GM12892 (cell line): Measurements from ENCODE around the gene PPP2R2B.

ENCODE experiments used
- DNase-seq: peaks from one replicate; pipeline ENCODE4 v3.0.0; 2011; ENCODE audit not compliant: insufficient read length
- FAIRE-seq: peaks from 2 replicates; lab custom pipeline; 2011; peaks lifted over from hg19 to GRCh38; lab: Jason Lieb, UNC
- POLR2A ChIP-seq: IDR thresholded peaks from 2 replicates; pipeline ENCODE4 v1.6.1; 2011; ENCODE audit warnings: low read depth, low read length, control low read depth
- POLR2AphosphoS5 ChIP-seq: IDR thresholded peaks from 2 replicates; pipeline ENCODE4 v1.6.1; 2011; ENCODE audit warnings: low read depth, low read length, control low read depth
- TAF1 ChIP-seq: IDR thresholded peaks from 2 replicates; pipeline ENCODE4 v1.6.1; 2011; ENCODE audit warnings: low read depth, mild to moderate bottlenecking, control low read depth, low read length, borderline replicate concordance

PPP2R2B gene

GRCh38 chr5:146606893-146607292 is 271.7 kb downstream of the PPP2R2B start:
- no peak for FAIRE-seq
- TF ChIP-seq POLR2A (no peak), TAF1 (no peak), POLR2AphosphoS5 (no peak)

GRCh38 chr5:146600376-146600775 is 278.2 kb downstream of the PPP2R2B start:
- DNase-seq (no peak), FAIRE-seq (no peak)
- TF ChIP-seq POLR2AphosphoS5 (no peak), TAF1 (no peak), POLR2A (no peak)

More at GRCh38 chr5:146606893-146607292, 271.7 kb downstream of the PPP2R2B start:
- no peak for DNase-seq

GRCh38 chr5:146599261-146599660 is 279.3 kb downstream of the PPP2R2B start:
- DNase-seq (no peak), FAIRE-seq (no peak)
- TF ChIP-seq POLR2A (no peak), POLR2AphosphoS5 (no peak), TAF1 (no peak)

GRCh38 chr5:146595088-146595487 is 283.5 kb downstream of the PPP2R2B start:
- DNase-seq = no peak
- no peak for FAIRE-seq
- no peak for TF ChIP-seq TAF1
- TF ChIP-seq POLR2AphosphoS5 = no peak
- TF ChIP-seq POLR2A = no peak

- no peak for FAIRE-seq
These were observed 286.2 kb downstream of the PPP2R2B start for GRCh38 chr5:146592352-146592751.

GRCh38 chr5:146589028-146589345 is 289.6 kb downstream of the PPP2R2B start:
- FAIRE-seq = no peak
- no peak for DNase-seq
- TF ChIP-seq TAF1 = no peak
- no peak for TF ChIP-seq POLR2AphosphoS5
- TF ChIP-seq POLR2A = no peak

More at GRCh38 chr5:146592352-146592751, 286.2 kb downstream of the PPP2R2B start:
- TF ChIP-seq POLR2A (no peak), POLR2AphosphoS5 (no peak), TAF1 (no peak)
- DNase-seq = no peak

GRCh38 chr5:146588331-146589027 is 290.1 kb downstream of the PPP2R2B start:
- TF ChIP-seq POLR2A (no peak), TAF1 (no peak), POLR2AphosphoS5 (no peak)
- no peak for DNase-seq
- no peak for FAIRE-seq

- FAIRE-seq = no peak
These were observed 291.8 kb downstream of the PPP2R2B start for GRCh38 chr5:146586752-146587151.

GRCh38 chr5:146584750-146585149 is 293.8 kb downstream of the PPP2R2B start:
- no peak for TF ChIP-seq TAF1
- DNase-seq (no peak), FAIRE-seq (no peak)

More at GRCh38 chr5:146586752-146587151, 291.8 kb downstream of the PPP2R2B start:
- no peak for DNase-seq
- TF ChIP-seq POLR2A (no peak), POLR2AphosphoS5 (no peak), TAF1 (no peak)

- no peak for FAIRE-seq
- no peak for DNase-seq
- no peak for TF ChIP-seq POLR2A
- TF ChIP-seq TAF1 = no peak
- TF ChIP-seq POLR2AphosphoS5 = no peak
These were observed 296.4 kb downstream of the PPP2R2B start for GRCh38 chr5:146582051-146582596.

- FAIRE-seq (no peak), DNase-seq (no peak)
- TF ChIP-seq POLR2AphosphoS5 = no peak
- no peak for TF ChIP-seq TAF1
- TF ChIP-seq POLR2A = no peak
These were observed 298.3 kb downstream of the PPP2R2B start for GRCh38 chr5:146580237-146580636.

GRCh38 chr5:146574713-146575112 is 303.8 kb downstream of the PPP2R2B start:
- DNase-seq = no peak
- TF ChIP-seq POLR2AphosphoS5 (no peak), POLR2A (no peak), TAF1 (no peak)
- no peak for FAIRE-seq

- no peak for DNase-seq
- FAIRE-seq = no peak
- no peak for TF ChIP-seq POLR2AphosphoS5
- no peak for TF ChIP-seq TAF1
- TF ChIP-seq POLR2A = no peak
These were observed 310.4 kb downstream of the PPP2R2B start for GRCh38 chr5:146568161-146568560.
